GM12864 (cell line): Measurements from ENCODE around the gene CENPT.

ENCODE experiments used
- DNase-seq: peaks from one replicate; pipeline ENCODE4 v3.0.0-alpha.2; 2011; ENCODE audit warnings: low read depth
- H3K4me3 ChIP-seq: 2 replicates; pipeline ENCODE4 v1.5.1; 2011; ENCODE audit warnings: mild to moderate bottlenecking, low read depth, low read length, control low read depth
- CTCF ChIP-seq: IDR thresholded peaks from 2 replicates; pipeline ENCODE4 v1.5.1; 2011; ENCODE audit warnings: low read depth, mild to moderate bottlenecking, moderate library complexity, low read length, control low read depth, inconsistent platforms; ENCODE audit errors: missing control alignments

The CENPT gene

GRCh38 chr16:67828651-67829050, 18.8 kb downstream of the CENPT start:
- no peak for DNase-seq
- TF ChIP-seq CTCF, result no peak
- H3K4me3 ChIP-seq, result no peak overlapping the region

- DNase-seq, result no peak
- TF ChIP-seq CTCF, result no peak
- no peak overlapping the region for H3K4me3 ChIP-seq
Observed at GRCh38 chr16:67825906-67826305, 21.6 kb downstream of the CENPT start.

GRCh38 chr16:67825119-67825518, 22.4 kb downstream of the CENPT start:
- no peak for TF ChIP-seq CTCF
- no peak overlapping the region for H3K4me3 ChIP-seq
- DNase-seq, result no peak

- no peak for TF ChIP-seq CTCF
- H3K4me3 ChIP-seq, result no peak overlapping the region
- no peak for DNase-seq
Observed at GRCh38 chr16:67822511-67822910, 25.0 kb downstream of the CENPT start.

- TF ChIP-seq CTCF, result no peak
- no peak for DNase-seq
- H3K4me3 ChIP-seq, result no peak overlapping the region
Observed at GRCh38 chr16:67820608-67821259, 26.8 kb downstream of the CENPT start.

GRCh38 chr16:67814567-67814966, 32.9 kb downstream of the CENPT start:
- H3K4me3 ChIP-seq, result no peak overlapping the region
- no peak for DNase-seq
- no peak for TF ChIP-seq CTCF

- H3K4me3 ChIP-seq, result no peak overlapping the region
- DNase-seq, result no peak
- no peak for TF ChIP-seq CTCF
Observed at GRCh38 chr16:67811899-67812298, 35.6 kb downstream of the CENPT start.
